ENCODE measurements around the gene CCDC7.

The CCDC7 gene

GRCh38 chr10:32713560-32713959 is 267.6 kb downstream of the CCDC7 start:
- H3K79me2 ChIP-seq (ENCODE audit: low read length) = no peaks in the 10 kb centered on the region
- DNase-seq = no peak
- TF ChIP-seq EZH2 (optimal IDR thresholded peaks at IDR 0.05; ENCODE audit: low read depth, low read length) (no peak), CTCF (IDR thresholded peaks at IDR 0.05; ENCODE audit: low read length) (no peak), EZH2phosphoT487 (IDR thresholded peaks at IDR 0.05; ENCODE audit: low read length) (no peak)

GRCh38 chr10:32731527-32731926 is 285.6 kb downstream of the CCDC7 start:
- H3K27me3 ChIP-seq (replicated peaks; ENCODE audit: insufficient read depth, low read length) = no peaks in the 10 kb centered on the region
- no peak overlapping the region for H3K9ac ChIP-seq (ENCODE audit: low read length)
- no peaks in the 10 kb centered on the region for H3K4me1 ChIP-seq (ENCODE audit: low read length)
- H3K4me2 ChIP-seq (ENCODE audit: low read depth, low read length) = no peak overlapping the region
- no peak for DNase-seq
- no peaks in the 10 kb centered on the region for H4K20me1 ChIP-seq (ENCODE audit: insufficient read depth, low read length)
- H3K9me3 ChIP-seq (replicated peaks; ENCODE audit: insufficient read depth, low read length) = no peaks in the 10 kb centered on the region
- no peak for TF ChIP-seq CTCF (IDR thresholded peaks at IDR 0.05; ENCODE audit: low read length)
- TF ChIP-seq EZH2phosphoT487 (IDR thresholded peaks at IDR 0.05; ENCODE audit: low read length) = no peak
- no peak for TF ChIP-seq EZH2 (optimal IDR thresholded peaks at IDR 0.05; ENCODE audit: low read depth, low read length)
- H3K27ac ChIP-seq (ENCODE audit: low read length) = no peak overlapping the region
- H3F3A ChIP-seq (ENCODE audit: insufficient read depth, low read length) = no peaks in the 10 kb centered on the region
- H3K36me3 ChIP-seq (replicated peaks; ENCODE audit: insufficient read depth, low read length) = no peaks in the 10 kb centered on the region
- no peaks in the 10 kb centered on the region for H3K9me2 ChIP-seq (replicated peaks; ENCODE audit: insufficient read depth, low read length)
- no peak overlapping the region for H3K4me3 ChIP-seq (ENCODE audit: low read length)
- no peak overlapping the region for H2AFZ ChIP-seq (ENCODE audit: low read length)
- H3K79me2 ChIP-seq (ENCODE audit: low read length) = no peaks in the 10 kb centered on the region

More at GRCh38 chr10:32713560-32713959, 267.6 kb downstream of the CCDC7 start:
- no peaks in the 10 kb centered on the region for H3K4me1 ChIP-seq (ENCODE audit: low read length)
- no peaks in the 10 kb centered on the region for H3K9me2 ChIP-seq (replicated peaks; ENCODE audit: insufficient read depth, low read length)
- no peaks in the 10 kb centered on the region for H3K9me3 ChIP-seq (replicated peaks; ENCODE audit: insufficient read depth, low read length)
- H3K4me2 ChIP-seq (ENCODE audit: low read depth, low read length) = no peak overlapping the region
- H3K27ac ChIP-seq (ENCODE audit: low read length) = no peak overlapping the region
- no peak overlapping the region for H3K4me3 ChIP-seq (ENCODE audit: low read length)
- no peaks in the 10 kb centered on the region for H4K20me1 ChIP-seq (ENCODE audit: insufficient read depth, low read length)
- H3K36me3 ChIP-seq (replicated peaks; ENCODE audit: insufficient read depth, low read length) = no peaks in the 10 kb centered on the region
- no peaks in the 10 kb centered on the region for H3F3A ChIP-seq (ENCODE audit: insufficient read depth, low read length)
- H3K9ac ChIP-seq (ENCODE audit: low read length) = no peak overlapping the region
- no peaks in the 10 kb centered on the region for H3K27me3 ChIP-seq (replicated peaks; ENCODE audit: insufficient read depth, low read length)
- H2AFZ ChIP-seq (ENCODE audit: low read length) = no peak overlapping the region

GRCh38 chr10:32738958-32739357 is 293.0 kb downstream of the CCDC7 start:
- Histone ChIP-seq H3K4me2 (ENCODE audit: low read depth, low read length) (no peak overlapping the region), H3K4me1 (ENCODE audit: low read length) (no peaks in the 10 kb centered on the region), H3K9me2 (replicated peaks; ENCODE audit: insufficient read depth, low read length) (no peaks in the 10 kb centered on the region), H2AFZ (ENCODE audit: low read length) (no peak overlapping the region), H3F3A (ENCODE audit: insufficient read depth, low read length) (no peaks in the 10 kb centered on the region), H3K27me3 (replicated peaks; ENCODE audit: insufficient read depth, low read length) (no peaks in the 10 kb centered on the region), H4K20me1 (ENCODE audit: insufficient read depth, low read length) (no peaks in the 10 kb centered on the region), H3K9me3 (replicated peaks; ENCODE audit: insufficient read depth, low read length) (no peaks in the 10 kb centered on the region), H3K9ac (ENCODE audit: low read length) (no peak overlapping the region), H3K4me3 (ENCODE audit: low read length) (no peak overlapping the region), H3K27ac (ENCODE audit: low read length) (no peak overlapping the region), H3K79me2 (ENCODE audit: low read length) (no peaks in the 10 kb centered on the region), H3K36me3 (replicated peaks; ENCODE audit: insufficient read depth, low read length) (no peaks in the 10 kb centered on the region)
- DNase-seq = no peak
- TF ChIP-seq CTCF (IDR thresholded peaks at IDR 0.05; ENCODE audit: low read length) (no peak), EZH2phosphoT487 (IDR thresholded peaks at IDR 0.05; ENCODE audit: low read length) (no peak), EZH2 (optimal IDR thresholded peaks at IDR 0.05; ENCODE audit: low read depth, low read length) (no peak)

Data from MM.1S (cell line).